Astrocyte (in vitro differentiated cells and primary cell): Measurements from ENCODE around the gene H2BW2.

Source experiments
- EZH2 ChIP-seq: IDR thresholded peaks from 2 replicates; pipeline ENCODE4 v1.6.1; 2012; ENCODE audit warnings: mild to moderate bottlenecking, low read length, inconsistent platforms; ENCODE audit not compliant: insufficient read depth
- TF ChIP-seq, protein P1 (sequence below): IDR thresholded peaks from 2 replicates; pipeline ENCODE4 v1.5.1; 2011; ENCODE audit warnings: low read depth, mild to moderate bottlenecking, inconsistent platforms, low read length, moderate library complexity; ENCODE audit not compliant: insufficient read depth

DNA sequence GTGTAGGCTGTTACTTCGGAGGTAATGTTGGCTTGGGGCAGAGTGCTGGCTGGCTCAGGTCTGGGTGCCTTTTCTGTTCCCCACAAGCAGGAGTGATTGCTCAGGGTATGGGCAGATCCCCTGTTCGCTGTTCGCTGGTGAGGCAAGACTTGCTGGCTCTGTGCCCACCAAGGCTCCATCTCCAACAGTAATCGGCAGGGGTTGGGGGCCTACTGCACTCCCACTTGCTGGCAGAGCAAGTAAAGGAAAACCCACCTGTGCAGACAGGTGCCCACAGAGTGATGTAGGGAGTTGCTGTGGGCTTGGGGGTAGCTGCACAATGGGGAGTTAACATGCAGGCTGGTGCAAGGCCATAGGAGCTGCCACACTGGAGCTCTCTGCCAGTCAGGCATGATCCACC lies 44.3 kb downstream of the H2BW2 start:
- TF ChIP-seq, protein P1, sequence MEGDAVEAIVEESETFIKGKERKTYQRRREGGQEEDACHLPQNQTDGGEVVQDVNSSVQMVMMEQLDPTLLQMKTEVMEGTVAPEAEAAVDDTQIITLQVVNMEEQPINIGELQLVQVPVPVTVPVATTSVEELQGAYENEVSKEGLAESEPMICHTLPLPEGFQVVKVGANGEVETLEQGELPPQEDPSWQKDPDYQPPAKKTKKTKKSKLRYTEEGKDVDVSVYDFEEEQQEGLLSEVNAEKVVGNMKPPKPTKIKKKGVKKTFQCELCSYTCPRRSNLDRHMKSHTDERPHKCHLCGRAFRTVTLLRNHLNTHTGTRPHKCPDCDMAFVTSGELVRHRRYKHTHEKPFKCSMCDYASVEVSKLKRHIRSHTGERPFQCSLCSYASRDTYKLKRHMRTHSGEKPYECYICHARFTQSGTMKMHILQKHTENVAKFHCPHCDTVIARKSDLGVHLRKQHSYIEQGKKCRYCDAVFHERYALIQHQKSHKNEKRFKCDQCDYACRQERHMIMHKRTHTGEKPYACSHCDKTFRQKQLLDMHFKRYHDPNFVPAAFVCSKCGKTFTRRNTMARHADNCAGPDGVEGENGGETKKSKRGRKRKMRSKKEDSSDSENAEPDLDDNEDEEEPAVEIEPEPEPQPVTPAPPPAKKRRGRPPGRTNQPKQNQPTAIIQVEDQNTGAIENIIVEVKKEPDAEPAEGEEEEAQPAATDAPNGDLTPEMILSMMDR: no peak
- TF ChIP-seq EZH2: no peak
